ENCODE data around the gene ICAM4. TPM values are rescaled to one million over a fixed set of nuclear protein-coding genes. Genes with fewer than 3 reads are reported as not detected.

ICAM4 gene
- total and polyA plus RNA-seq, 2 of the 13 experiments (the other 11 are each of a cell fraction or from before 2014, with no cell fraction given) = 2.9 to 4.0 TPM

DNA sequence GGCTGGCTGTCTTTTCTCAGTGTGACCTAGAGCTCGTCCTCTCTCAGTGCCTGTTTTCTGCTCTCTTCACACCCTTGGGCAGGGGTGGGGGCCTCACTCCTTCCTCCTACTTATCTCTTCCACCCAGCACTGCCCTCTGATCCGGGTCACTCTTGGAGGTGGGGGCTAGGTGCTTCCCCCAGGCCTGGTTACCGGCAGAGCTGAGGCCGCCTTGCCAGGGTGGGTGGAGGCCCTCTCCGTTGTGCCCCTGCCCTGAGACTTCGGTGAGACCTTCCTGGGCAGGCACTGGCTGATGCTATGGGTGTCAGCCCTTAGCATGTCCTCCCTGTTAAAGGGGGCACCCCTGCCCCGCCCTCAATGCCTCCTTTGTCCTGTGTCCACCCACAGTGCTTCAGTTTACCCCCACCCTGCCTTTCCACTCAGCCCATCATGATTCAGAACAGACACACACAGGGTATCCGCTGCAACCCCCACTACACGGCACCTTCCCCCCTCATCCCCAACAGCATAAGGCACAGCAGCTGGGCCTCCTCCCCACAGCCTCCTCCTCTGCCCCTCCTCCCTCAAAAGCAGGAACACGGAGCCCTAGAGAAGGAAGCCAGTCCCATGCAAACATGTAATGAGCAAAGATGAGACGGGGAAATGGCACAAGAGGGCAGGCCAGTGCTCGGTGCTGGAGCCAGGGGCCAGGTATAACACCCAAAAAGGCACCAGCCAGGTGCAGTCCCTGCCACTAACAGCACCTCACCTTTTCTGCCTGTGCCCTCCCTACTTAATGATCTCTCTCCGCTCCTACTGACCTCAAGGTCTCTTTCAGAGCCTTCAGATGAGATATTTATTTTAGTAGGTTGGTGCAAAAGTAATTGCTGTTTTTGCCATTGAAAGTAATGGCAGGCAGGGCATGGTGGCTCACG lies 13.0 kb downstream of the ICAM4 start (continued):
- TF ChIP-seq, protein P1, sequence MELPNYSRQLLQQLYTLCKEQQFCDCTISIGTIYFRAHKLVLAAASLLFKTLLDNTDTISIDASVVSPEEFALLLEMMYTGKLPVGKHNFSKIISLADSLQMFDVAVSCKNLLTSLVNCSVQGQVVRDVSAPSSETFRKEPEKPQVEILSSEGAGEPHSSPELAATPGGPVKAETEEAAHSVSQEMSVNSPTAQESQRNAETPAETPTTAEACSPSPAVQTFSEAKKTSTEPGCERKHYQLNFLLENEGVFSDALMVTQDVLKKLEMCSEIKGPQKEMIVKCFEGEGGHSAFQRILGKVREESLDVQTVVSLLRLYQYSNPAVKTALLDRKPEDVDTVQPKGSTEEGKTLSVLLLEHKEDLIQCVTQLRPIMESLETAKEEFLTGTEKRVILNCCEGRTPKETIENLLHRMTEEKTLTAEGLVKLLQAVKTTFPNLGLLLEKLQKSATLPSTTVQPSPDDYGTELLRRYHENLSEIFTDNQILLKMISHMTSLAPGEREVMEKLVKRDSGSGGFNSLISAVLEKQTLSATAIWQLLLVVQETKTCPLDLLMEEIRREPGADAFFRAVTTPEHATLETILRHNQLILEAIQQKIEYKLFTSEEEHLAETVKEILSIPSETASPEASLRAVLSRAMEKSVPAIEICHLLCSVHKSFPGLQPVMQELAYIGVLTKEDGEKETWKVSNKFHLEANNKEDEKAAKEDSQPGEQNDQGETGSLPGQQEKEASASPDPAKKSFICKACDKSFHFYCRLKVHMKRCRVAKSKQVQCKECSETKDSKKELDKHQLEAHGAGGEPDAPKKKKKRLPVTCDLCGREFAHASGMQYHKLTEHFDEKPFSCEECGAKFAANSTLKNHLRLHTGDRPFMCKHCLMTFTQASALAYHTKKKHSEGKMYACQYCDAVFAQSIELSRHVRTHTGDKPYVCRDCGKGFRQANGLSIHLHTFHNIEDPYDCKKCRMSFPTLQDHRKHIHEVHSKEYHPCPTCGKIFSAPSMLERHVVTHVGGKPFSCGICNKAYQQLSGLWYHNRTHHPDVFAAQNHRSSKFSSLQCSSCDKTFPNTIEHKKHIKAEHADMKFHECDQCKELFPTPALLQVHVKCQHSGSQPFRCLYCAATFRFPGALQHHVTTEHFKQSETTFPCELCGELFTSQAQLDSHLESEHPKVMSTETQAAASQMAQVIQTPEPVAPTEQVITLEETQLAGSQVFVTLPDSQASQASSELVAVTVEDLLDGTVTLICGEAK (IDR thresholded peaks at IDR 0.05) = peak; percentile 51; the same call in 1 of the 2 replicates
- TF ChIP-seq, protein P1 (CRISPR knock-in tag; IDR thresholded peaks at IDR 0.05) = no peak
- TF ChIP-seq ZNF124 (CRISPR knock-in tag; IDR thresholded peaks at IDR 0.05) = no peak
- TF ChIP-seq ZNF772 (CRISPR knock-in tag; IDR thresholded peaks at IDR 0.05) = 0 out of 2 replicates have a peak, but pooled peaks have one; percentile 20
- TF ChIP-seq ZNF572 (CRISPR knock-in tag; IDR thresholded peaks at IDR 0.05) = 0 out of 2 replicates have a peak, but pooled peaks have one; percentile 27
- TF ChIP-seq, protein P2, sequence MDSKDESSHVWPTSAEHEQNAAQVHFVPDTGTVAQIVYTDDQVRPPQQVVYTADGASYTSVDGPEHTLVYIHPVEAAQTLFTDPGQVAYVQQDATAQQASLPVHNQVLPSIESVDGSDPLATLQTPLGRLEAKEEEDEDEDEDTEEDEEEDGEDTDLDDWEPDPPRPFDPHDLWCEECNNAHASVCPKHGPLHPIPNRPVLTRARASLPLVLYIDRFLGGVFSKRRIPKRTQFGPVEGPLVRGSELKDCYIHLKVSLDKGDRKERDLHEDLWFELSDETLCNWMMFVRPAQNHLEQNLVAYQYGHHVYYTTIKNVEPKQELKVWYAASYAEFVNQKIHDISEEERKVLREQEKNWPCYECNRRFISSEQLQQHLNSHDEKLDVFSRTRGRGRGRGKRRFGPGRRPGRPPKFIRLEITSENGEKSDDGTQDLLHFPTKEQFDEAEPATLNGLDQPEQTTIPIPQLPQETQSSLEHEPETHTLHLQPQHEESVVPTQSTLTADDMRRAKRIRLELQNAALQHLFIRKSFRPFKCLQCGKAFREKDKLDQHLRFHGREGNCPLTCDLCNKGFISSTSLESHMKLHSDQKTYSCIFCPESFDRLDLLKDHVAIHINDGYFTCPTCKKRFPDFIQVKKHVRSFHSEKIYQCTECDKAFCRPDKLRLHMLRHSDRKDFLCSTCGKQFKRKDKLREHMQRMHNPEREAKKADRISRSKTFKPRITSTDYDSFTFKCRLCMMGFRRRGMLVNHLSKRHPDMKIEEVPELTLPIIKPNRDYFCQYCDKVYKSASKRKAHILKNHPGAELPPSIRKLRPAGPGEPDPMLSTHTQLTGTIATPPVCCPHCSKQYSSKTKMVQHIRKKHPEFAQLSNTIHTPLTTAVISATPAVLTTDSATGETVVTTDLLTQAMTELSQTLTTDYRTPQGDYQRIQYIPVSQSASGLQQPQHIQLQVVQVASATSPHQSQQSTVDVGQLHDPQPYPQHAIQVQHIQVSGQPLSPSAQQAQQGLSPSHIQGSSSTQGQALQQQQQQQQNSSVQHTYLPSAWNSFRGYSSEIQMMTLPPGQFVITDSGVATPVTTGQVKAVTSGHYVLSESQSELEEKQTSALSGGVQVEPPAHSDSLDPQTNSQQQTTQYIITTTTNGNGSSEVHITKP (CRISPR knock-in tag; IDR thresholded peaks at IDR 0.05; ENCODE audit: low read depth) = 0 out of 2 replicates have a peak, but pooled peaks have one; percentile 17
